Neural progenitor cell (in vitro differentiated cells): ENCODE data around the gene TRNT1.

Source experiments
- EZH2phosphoT487 ChIP-seq: fragments of 200-600 bp; sonication (generic); IDR thresholded peaks from 2 replicates; pipeline ENCODE4 v1.6.1; 2017; ENCODE audit warnings: antibody characterized with exemption
- TF ChIP-seq, protein P1 (sequence below): fragments of 200-600 bp; sonication (generic); IDR thresholded peaks from 2 replicates; pipeline ENCODE4 v1.5.1; 2017; ENCODE audit warnings: antibody characterized with exemption, mild to moderate bottlenecking

DNA sequence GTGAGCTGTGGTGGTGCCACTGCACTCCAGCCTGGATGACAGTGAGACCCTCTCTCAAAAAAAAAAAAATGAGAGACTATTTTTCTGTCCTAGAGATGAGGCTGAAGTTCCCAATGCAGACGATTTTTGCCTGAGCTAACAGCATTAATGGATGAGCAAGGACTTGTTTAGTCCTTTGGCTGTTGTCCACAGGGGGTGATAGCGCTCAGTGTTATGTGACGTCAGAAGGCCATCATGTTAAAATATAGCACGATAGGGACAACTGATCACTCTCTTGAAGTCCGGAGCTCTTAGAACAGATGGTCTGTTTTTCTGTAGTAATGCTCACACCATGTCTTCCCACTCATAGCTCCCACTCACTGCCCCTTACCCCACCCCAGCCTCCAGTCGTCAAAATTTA, 6.8 kb downstream of the TRNT1 start:
- no peak for TF ChIP-seq EZH2phosphoT487
- TF ChIP-seq, protein P1, sequence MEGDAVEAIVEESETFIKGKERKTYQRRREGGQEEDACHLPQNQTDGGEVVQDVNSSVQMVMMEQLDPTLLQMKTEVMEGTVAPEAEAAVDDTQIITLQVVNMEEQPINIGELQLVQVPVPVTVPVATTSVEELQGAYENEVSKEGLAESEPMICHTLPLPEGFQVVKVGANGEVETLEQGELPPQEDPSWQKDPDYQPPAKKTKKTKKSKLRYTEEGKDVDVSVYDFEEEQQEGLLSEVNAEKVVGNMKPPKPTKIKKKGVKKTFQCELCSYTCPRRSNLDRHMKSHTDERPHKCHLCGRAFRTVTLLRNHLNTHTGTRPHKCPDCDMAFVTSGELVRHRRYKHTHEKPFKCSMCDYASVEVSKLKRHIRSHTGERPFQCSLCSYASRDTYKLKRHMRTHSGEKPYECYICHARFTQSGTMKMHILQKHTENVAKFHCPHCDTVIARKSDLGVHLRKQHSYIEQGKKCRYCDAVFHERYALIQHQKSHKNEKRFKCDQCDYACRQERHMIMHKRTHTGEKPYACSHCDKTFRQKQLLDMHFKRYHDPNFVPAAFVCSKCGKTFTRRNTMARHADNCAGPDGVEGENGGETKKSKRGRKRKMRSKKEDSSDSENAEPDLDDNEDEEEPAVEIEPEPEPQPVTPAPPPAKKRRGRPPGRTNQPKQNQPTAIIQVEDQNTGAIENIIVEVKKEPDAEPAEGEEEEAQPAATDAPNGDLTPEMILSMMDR: no peak
